Measurements from ENCODE around the gene ADAMTS9. TPM values are rescaled to one million over a fixed set of nuclear protein-coding genes. Genes with fewer than 3 reads are reported as not detected.

The ADAMTS9 gene
- total and polyA plus RNA-seq, 2 of the 13 experiments (the other 11 are each of a cell fraction or from before 2014, with no cell fraction given), result 0.02 to 0.09 TPM

DNA sequence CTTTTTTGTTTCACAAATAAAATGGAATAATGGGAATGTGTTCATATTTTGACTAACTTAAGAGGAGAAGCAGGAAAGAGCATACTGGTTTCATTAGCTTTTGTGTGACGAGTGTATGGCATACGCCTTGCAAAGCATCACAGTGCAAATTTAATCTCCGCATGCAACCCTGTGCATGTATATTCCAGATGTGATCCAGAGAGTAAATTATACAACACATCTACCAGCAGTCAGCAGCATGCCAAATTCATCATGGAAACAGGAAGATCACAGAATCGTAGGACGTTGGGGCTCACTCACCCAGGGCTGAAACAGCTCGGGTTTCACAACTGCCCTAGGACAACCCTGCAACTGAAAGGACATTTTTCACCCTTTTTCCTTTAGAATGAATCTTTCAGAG, 53.4 kb downstream of the ADAMTS9 start (continued):
- TF ChIP-seq, protein P1, sequence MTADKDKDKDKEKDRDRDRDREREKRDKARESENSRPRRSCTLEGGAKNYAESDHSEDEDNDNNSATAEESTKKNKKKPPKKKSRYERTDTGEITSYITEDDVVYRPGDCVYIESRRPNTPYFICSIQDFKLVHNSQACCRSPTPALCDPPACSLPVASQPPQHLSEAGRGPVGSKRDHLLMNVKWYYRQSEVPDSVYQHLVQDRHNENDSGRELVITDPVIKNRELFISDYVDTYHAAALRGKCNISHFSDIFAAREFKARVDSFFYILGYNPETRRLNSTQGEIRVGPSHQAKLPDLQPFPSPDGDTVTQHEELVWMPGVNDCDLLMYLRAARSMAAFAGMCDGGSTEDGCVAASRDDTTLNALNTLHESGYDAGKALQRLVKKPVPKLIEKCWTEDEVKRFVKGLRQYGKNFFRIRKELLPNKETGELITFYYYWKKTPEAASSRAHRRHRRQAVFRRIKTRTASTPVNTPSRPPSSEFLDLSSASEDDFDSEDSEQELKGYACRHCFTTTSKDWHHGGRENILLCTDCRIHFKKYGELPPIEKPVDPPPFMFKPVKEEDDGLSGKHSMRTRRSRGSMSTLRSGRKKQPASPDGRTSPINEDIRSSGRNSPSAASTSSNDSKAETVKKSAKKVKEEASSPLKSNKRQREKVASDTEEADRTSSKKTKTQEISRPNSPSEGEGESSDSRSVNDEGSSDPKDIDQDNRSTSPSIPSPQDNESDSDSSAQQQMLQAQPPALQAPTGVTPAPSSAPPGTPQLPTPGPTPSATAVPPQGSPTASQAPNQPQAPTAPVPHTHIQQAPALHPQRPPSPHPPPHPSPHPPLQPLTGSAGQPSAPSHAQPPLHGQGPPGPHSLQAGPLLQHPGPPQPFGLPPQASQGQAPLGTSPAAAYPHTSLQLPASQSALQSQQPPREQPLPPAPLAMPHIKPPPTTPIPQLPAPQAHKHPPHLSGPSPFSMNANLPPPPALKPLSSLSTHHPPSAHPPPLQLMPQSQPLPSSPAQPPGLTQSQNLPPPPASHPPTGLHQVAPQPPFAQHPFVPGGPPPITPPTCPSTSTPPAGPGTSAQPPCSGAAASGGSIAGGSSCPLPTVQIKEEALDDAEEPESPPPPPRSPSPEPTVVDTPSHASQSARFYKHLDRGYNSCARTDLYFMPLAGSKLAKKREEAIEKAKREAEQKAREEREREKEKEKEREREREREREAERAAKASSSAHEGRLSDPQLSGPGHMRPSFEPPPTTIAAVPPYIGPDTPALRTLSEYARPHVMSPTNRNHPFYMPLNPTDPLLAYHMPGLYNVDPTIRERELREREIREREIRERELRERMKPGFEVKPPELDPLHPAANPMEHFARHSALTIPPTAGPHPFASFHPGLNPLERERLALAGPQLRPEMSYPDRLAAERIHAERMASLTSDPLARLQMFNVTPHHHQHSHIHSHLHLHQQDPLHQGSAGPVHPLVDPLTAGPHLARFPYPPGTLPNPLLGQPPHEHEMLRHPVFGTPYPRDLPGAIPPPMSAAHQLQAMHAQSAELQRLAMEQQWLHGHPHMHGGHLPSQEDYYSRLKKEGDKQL (CRISPR knock-in tag; IDR thresholded peaks at IDR 0.05; ENCODE audit: low read depth), result no peak
- no peak for TF ChIP-seq GATA4 (IDR thresholded peaks at IDR 0.05; ENCODE audit: borderline replicate concordance, low read depth)

DNA sequence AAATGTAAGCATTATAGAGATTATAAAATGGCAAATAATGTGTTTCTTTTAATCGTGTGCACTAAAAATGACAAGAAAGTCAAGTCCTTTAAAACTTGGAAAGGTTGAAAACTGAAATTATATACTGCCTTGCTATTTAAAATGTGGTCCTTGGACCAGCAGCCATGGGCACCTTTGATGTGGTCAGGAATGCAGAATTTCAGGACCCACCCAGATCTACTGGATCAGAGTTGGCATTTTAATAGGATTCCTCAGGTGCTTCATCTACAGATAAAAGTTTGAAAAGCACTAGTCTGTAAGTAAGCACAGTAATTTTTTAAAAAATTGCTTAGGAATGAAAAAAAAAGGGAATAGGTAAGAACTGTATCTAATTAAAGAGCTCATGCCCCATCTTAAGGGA, 55.8 kb downstream of the ADAMTS9 start:
- Histone ChIP-seq H2AFZ (ENCODE audit: low read length) (no peak overlapping the region), H3K27ac (ENCODE audit: extremely low read length, insufficient read depth, low read length) (no peak overlapping the region), H3K27me3 (ENCODE audit: control insufficient read depth in 1 of 2, insufficient read depth in 2 of 2, low read length in 2 of 2) (no peaks in the 10 kb centered on the region), H3K79me2 (ENCODE audit: insufficient read depth, low read length) (no peaks in the 10 kb centered on the region), H3K4me2 (ENCODE audit: low read depth, low read length) (no peak overlapping the region), H3K9ac (ENCODE audit: insufficient read depth, low read depth, low read length) (no peak overlapping the region), H3K4me3 (replicated peaks in 1 of 3; ENCODE audit: insufficient read depth in 1 of 3, low read depth in 2 of 3, low read length in 3 of 3) (no peak overlapping the region), H3K9me3 (ENCODE audit: low read length) (no peaks in the 10 kb centered on the region), H3K4me1 (ENCODE audit: insufficient read depth, low read length) (peaks cover 15% of the 10 kb centered on the region), H3K36me3 (replicated peaks in 1 of 2; ENCODE audit: control insufficient read depth in 1 of 2, insufficient read depth in 2 of 2, low read length in 2 of 2) (no peaks in the 10 kb centered on the region), H4K20me1 (ENCODE audit: insufficient read depth, low read length) (no peaks in the 10 kb centered on the region)
- POLR2A ChIA-PET, result no interaction called here
- DNase-seq (ENCODE audit: low spot score) (no peak), ATAC-seq (no peak), FAIRE-seq (no peak)
- TF ChIP-seq CBFB (CRISPR knock-in tag; IDR thresholded peaks at IDR 0.05) (no peak), HDAC6 (IDR thresholded peaks at IDR 0.05; ENCODE audit: low read depth, low read length) (no peak), ZNF558 (CRISPR knock-in tag; IDR thresholded peaks at IDR 0.05; ENCODE audit: borderline replicate concordance) (no peak), RFXANK (CRISPR knock-in tag; IDR thresholded peaks at IDR 0.05) (no peak)
- CTCF ChIA-PET (ENCODE audit: low intra/inter-chr PET ratio, low total read pairs), result no interaction called here
- 45% methylated on average over 1 of the region's 1 CpG for WGBS (ENCODE audit: low lambda C conversion rate)
- intact Hi-C loops (cut with micrococcal nuclease; ENCODE audit: unreplicated experiment), result no loop called here
- BruUV-seq (replicated peaks), result no TSS peak
- in situ Hi-C loops (cut with HindIII; ENCODE audit: extremely low pct_ligation_motif_present, low pct_unique_long_range_greater_than_20kb), result no loop called here
